GM21390 (cell line): ENCODE measurements around the gene DDI2.
"Not testable (repeated sequence)": the region's sequence is repeated elsewhere in the genome, so short reads cannot be mapped to it uniquely, and the experiment has no call there.

ENCODE experiments used
- ATAC-seq: cut with Tn5 transposase; IDR thresholded peaks from one replicate; pipeline ENCODE4 v1.9.1; 2021; ENCODE audit not compliant: unreplicated experiment

DDI2 gene

GRCh38 chr1:15636436-15636835 is 19.2 kb downstream of the DDI2 start:
- ATAC-seq = no peak

DNA sequence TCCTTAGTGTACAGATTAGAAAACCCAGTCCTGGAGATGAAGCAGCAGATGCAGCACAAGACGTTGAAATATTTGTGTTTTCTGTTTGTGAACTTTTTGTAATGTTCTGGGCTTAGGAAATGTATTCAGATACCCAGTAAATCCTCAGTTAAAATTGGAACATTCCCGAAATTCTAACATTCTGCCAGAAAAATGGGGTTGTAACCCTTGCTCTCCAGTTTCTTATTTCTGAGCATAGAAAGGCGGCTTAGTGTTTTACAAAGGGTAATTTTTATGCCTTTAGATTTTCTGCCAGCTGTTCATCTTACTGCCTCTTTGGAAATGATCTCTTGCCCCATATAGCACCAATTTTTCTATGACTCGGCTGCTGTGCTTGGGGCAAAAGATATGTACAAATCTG is 20.6 kb downstream of the DDI2 start:
- no peak for ATAC-seq

GRCh38 chr1:15639262-15639661 is 22.0 kb downstream of the DDI2 start:
- no peak for ATAC-seq

- ATAC-seq = no peak
Observed at GRCh38 chr1:15639931-15640330, 22.7 kb downstream of the DDI2 start.

DNA sequence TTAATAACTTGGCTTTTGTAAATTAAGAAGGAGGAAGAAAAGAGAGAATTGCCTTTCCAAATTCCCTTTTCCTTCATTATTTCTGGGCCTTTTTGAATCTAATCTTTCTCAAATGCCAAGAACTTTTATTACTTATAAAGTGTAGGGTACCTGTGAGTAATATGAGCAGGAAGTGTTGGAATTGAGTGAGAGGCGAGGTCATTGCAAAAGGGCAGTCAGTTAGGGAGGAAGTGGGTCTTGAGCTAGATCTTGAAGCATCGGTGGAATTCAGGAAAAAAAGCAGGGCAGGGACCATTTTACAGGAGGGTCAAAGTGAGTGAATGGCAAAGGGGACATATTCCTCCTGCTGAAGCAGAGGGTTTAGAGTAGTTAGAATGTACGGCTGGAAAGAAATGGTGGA is 23.4 kb downstream of the DDI2 start:
- ATAC-seq = no peak

- ATAC-seq = no peak
Observed at GRCh38 chr1:15649937-15650336, 32.7 kb downstream of the DDI2 start.

- ATAC-seq = no peak
Observed at GRCh38 chr1:15650433-15650832, 33.2 kb downstream of the DDI2 start.

- not testable (repeated sequence) for ATAC-seq
Observed at GRCh38 chr1:15652130-15652529, 34.9 kb downstream of the DDI2 start.

DNA sequence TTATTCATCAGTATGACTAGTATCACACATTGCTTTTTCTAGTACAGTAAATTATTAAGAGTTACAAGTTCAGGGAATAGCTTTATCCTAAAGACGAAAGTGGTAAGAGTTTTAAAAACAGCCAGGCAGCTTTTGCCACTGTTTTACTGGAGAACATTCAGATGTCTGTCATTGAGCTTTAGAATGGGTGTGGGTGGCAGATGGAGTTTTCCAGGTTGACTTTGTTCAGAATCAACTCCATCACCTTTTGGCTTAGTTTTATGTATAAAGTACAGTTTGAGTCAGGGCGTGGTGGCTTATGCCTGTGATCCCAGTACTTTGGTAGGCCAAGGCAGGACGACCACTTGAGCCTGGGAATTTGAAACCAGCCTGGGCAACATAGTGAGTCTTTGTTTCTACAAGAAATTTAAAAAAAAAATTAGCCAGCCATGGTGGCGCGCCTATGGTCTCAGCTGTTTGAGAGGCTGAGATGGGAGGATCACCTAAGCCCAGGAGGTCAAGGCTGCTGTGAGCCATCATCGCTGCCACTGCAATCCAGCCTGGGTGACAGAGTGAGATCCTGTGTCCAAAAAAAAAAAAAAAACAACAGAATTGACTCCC is 36.9 kb downstream of the DDI2 start:
- ATAC-seq = no peak

DNA sequence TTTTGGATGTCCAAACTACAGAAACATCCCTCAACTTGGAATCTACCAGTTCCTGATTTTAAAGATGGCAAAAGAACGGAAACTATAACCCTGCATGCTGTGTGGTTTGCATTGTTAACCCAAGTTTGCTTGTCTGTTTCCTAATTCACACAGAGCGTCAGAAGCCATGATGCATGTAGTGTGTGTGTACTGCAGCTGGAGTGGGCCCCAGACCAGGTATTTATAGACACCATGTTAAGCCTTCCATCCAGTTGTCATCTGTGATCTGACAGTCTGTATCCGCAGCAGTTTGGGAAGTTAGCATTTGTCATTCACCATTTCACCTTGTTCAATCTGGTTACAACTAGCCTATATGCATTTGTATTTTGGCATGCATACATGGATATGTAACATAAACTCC is 39.2 kb downstream of the DDI2 start:
- no peak for ATAC-seq

GRCh38 chr1:15657021-15657420 is 39.8 kb downstream of the DDI2 start:
- ATAC-seq = no peak

- ATAC-seq = no peak
Observed at GRCh38 chr1:15660151-15660550, 42.9 kb downstream of the DDI2 start.

DNA sequence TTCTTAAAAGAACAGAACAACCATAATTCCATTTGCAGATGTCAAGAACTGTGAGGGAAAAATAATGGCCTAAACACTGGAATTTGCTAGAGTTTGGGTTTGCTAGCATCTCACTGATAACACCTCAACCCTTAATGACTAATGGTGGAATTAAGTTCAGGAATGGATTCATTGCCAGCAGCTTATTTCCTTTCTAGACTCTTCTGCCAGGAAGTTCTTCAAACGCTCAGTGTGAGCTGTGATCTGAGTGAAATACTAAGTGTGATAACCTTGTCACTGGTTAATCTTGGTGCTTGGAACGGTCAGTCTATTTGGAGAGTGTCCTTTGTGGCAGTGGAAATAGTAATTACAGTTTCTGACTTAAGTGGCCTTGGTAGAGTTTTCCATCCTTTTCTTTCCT is 45.2 kb downstream of the DDI2 start:
- no peak for ATAC-seq

DNA sequence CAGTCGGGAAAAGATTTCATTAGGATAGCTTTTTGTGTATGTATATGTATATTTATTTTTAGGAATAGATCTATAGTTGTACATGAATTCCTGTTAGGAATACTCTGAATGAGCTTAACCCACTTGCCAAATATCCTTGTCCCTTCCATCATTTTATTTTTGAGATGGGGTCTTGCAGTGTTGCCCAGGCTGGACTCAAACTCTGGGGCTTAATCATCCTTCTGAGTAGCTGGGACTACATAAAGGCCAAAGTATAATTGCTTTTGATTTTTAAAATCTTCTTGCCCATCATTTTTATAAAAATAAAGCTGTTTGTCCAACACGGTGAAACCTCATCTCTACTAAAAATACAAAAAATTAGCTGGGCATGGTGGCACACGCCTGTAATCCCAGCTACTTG is 46.7 kb downstream of the DDI2 start:
- no peak for ATAC-seq

GRCh38 chr1:15667362-15667761 is 50.1 kb downstream of the DDI2 start:
- ATAC-seq = no peak

DNA sequence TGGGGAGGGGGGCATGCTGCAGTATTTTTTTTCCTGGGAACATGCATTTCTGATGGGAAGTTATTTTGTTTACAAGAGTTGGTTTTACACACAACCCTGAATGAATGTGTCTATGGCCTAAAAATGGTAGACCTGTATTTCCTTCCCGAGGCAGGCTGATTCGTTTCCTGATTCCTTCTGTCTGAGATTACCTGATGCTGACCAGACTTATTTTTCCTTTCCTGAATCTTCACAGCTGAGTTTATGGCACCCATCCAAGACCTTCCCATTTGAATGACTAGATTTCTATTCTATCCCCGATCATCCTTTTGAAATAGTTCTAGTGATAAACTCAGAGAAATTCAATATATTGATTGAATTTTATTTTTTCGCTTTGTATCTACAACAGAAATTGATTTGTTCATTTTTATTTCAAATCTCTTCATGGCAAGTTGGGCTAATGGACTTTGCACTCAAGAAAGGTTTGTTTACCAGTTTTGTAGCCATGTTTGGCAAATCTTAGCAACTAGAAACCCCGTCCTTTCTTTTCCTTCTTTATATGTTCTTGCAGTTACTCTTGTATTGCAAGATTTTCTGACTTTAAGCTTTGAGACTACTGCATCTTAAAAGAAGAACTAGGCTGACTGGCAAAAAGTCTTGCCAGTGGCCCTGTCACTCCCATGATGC is 51.0 kb downstream of the DDI2 start:
- no peak for ATAC-seq

GRCh38 chr1:15669074-15669473 is 51.8 kb downstream of the DDI2 start:
- no peak for ATAC-seq

GRCh38 chr1:15669864-15670263 is 52.6 kb downstream of the DDI2 start:
- ATAC-seq = no peak

DNA sequence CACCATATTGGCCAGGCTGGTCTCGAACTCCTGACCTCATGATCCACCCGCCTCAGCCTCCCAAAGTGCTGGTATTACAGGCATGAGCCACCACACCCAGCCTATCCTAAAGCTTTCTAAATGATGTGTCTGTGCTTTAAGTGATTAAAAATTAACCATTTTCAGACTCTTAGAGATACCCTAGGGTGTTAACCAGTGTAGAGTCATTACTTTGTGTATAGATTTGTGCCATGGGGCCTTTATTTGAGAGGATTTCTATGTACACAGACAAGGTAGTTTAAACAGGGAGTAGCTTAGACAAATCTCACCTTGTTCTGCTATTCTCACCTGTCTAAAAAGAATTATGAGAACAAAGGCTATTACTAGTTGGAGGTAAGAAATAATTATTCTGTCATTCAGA is 54.2 kb downstream of the DDI2 start:
- ATAC-seq = no peak

GRCh38 chr1:15674386-15675159 is 57.3 kb downstream of the DDI2 start:
- no peak for ATAC-seq

DNA sequence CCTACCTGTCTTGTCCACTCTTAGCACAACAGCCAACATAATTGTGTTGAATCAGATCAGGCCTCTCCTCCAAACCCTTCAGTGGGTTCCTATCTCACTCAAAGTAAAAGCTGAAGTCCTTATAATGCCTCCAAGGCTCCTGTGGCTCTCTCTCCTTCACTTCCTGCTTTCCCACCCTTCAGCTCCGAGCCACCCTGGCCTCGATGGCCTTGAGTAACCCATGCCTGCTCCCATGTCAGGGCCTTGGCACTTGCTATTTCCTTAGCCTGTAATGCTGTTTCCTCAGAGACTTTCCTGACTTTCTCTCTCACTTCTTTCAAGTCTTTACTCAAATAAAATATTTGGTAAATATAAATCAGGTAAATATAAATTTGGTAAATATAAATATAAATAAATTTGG is 58.8 kb downstream of the DDI2 start:
- ATAC-seq = no peak
